NK-92 (cell line): ENCODE data around the gene VPS16.
"Not testable (repeated sequence)": the region's sequence is repeated elsewhere in the genome, so short reads cannot be mapped to it uniquely, and the experiment has no call there.

Source experiments
- DNase-seq: peaks from one replicate; lab custom pipeline; 2025; ENCODE audit not compliant: unreplicated experiment; lab: John Stamatoyannopoulos, UW

Gene VPS16

GRCh38 chr20:2806351-2806701 is 34.2 kb upstream of the VPS16 start:
- no peak for DNase-seq

GRCh38 chr20:2807019-2807418 is 33.5 kb upstream of the VPS16 start:
- DNase-seq: no peak

- DNase-seq: not testable (repeated sequence)
Observed at GRCh38 chr20:2807929-2808328, 32.6 kb upstream of the VPS16 start.

- DNase-seq: no peak
Observed at GRCh38 chr20:2809690-2810089, 30.9 kb upstream of the VPS16 start.

GRCh38 chr20:2812189-2812588 is 28.4 kb upstream of the VPS16 start:
- no peak for DNase-seq

- no peak for DNase-seq
Observed at GRCh38 chr20:2814076-2814475, 26.5 kb upstream of the VPS16 start.

- no peak for DNase-seq
Observed at GRCh38 chr20:2814587-2815051, 25.9 kb upstream of the VPS16 start, which contains the start of gene C20orf141. C20orf141 (plus strand) TSS chr20:2814987; CDS start chr20:2815185, 198 bp downstream.

- no peak for DNase-seq
Observed at GRCh38 chr20:2815242-2815900, 25.2 kb upstream of the VPS16 start.

- no peak for DNase-seq
Observed at GRCh38 chr20:2816030-2816582, 24.4 kb upstream of the VPS16 start, which contains the start of gene TMEM239. TMEM239 (plus strand) TSS chr20:2816364; CDS start chr20:2816555, 191 bp downstream.

GRCh38 chr20:2816583-2817340 is 23.8 kb upstream of the VPS16 start:
- DNase-seq: no peak

GRCh38 chr20:2817341-2817726 is 23.2 kb upstream of the VPS16 start:
- DNase-seq: no peak

GRCh38 chr20:2817891-2818595 is 22.5 kb upstream of the VPS16 start:
- DNase-seq: no peak

- DNase-seq: no peak
Observed at GRCh38 chr20:2820084-2820895, 20.3 kb upstream of the VPS16 start.

GRCh38 chr20:2820896-2821869 is 19.4 kb upstream of the VPS16 start:
- DNase-seq: no peak

GRCh38 chr20:2822073-2822472 is 18.5 kb upstream of the VPS16 start:
- no peak for DNase-seq

- DNase-seq: no peak
Observed at GRCh38 chr20:2825761-2826160, 14.8 kb upstream of the VPS16 start.

GRCh38 chr20:2826655-2827054 is 13.9 kb upstream of the VPS16 start:
- no peak for DNase-seq

GRCh38 chr20:2829376-2829775 is 11.2 kb upstream of the VPS16 start:
- DNase-seq: no peak

GRCh38 chr20:2831206-2831605 is 9.3 kb upstream of the VPS16 start:
- DNase-seq: not testable (repeated sequence)
